OCI-LY7 (cell line): ENCODE data around the gene TBC1D5. TPM values are rescaled to one million over a fixed set of nuclear protein-coding genes. Genes with fewer than 3 reads are reported as not detected.

Experiments used
- BruUV-seq: library from RNA; stranded (reverse); fragments of 400-500 nt; replicated peaks from 2 replicates; lab custom pipeline; 2021; lab: Mats Ljungman, UMichigan
- CTCF ChIA-PET: fragments of 300-600 bp; sonication (Branson Sonifier 250); formaldehyde crosslinking; loops from one replicate; lab custom pipeline; 2022; ENCODE audit warnings: antibody characterized with exemption; ENCODE audit not compliant: unreplicated experiment; lab: Charles Lee
- POLR2A ChIA-PET: fragments of 300-600 bp; sonication (Branson Sonifier 250); formaldehyde crosslinking; loops from one replicate; lab custom pipeline; 2022; ENCODE audit warnings: antibody characterized with exemption; lab: Charles Lee
- DNase-seq: peaks from one replicate; pipeline ENCODE4 v3.0.0-alpha.2; 2015; ENCODE audit warnings: low spot score
- H2AFZ ChIP-seq: fragments of 200-600 bp; sonication (generic), shearing (Covaris generic); 2 replicates; pipeline ENCODE4 v1.6.1; 2014; ENCODE audit warnings: mild to moderate bottlenecking, antibody characterized with exemption, low read length, moderate library complexity
- H3K27ac ChIP-seq: fragments of 200-600 bp; sonication (generic); 2 replicates; pipeline ENCODE4 v1.5.1; 2014; ENCODE audit warnings: mixed run types, low read depth, mild to moderate bottlenecking, moderate library complexity, low read length, inconsistent platforms; ENCODE audit not compliant: poor library complexity, severe bottlenecking
- H3K36me3 ChIP-seq: fragments of 200-600 bp; sonication (generic); 2 replicates; pipeline ENCODE4 v1.6.1; 2014; ENCODE audit warnings: mild to moderate bottlenecking, antibody characterized with exemption, low read length, moderate library complexity, mixed read lengths; ENCODE audit not compliant: insufficient read depth
- H3K4me1 ChIP-seq: fragments of 200-600 bp; sonication (generic); 2 replicates; pipeline ENCODE4 v1.5.1; 2014; ENCODE audit warnings: mild to moderate bottlenecking, low read length; ENCODE audit not compliant: insufficient read depth, poor library complexity, severe bottlenecking
- H3K4me2 ChIP-seq: fragments of 200-600 bp; sonication (generic); 2 replicates; pipeline ENCODE4 v1.6.1; 2014; ENCODE audit warnings: mild to moderate bottlenecking, low read length
- H3K4me3 ChIP-seq: fragments of 200-600 bp; sonication (generic); 2 replicates; pipeline ENCODE4 v1.5.1; 2014; ENCODE audit warnings: mild to moderate bottlenecking, low read depth, low read length; ENCODE audit not compliant: poor library complexity, severe bottlenecking
- H3K79me2 ChIP-seq: fragments of 200-600 bp; sonication (generic); 2 replicates; pipeline ENCODE4 v1.6.1; 2016; ENCODE audit warnings: low read depth, mild to moderate bottlenecking, low read length, moderate library complexity, mixed read lengths; ENCODE audit not compliant: insufficient read depth
- H3K9me2 ChIP-seq: fragments of 200-600 bp; sonication (generic); 2 replicates; pipeline ENCODE4 v1.6.1; 2016; ENCODE audit warnings: mild to moderate bottlenecking, low read length, mixed read lengths; ENCODE audit not compliant: insufficient read depth
- H3K9me3 ChIP-seq: fragments of 200-600 bp; sonication (generic); 2 replicates; pipeline ENCODE4 v1.6.1; 2014; ENCODE audit warnings: mild to moderate bottlenecking, mixed run types, low read length, mixed read lengths
- H4K20me1 ChIP-seq: fragments of 200-600 bp; sonication (generic); 2 replicates; pipeline ENCODE4 v1.6.1; 2014; ENCODE audit warnings: mild to moderate bottlenecking, antibody characterized with exemption, low read length, moderate library complexity, mixed read lengths; ENCODE audit not compliant: insufficient read depth
- CTCF ChIP-seq: fragments of 200-600 bp; sonication (generic); conservative IDR thresholded peaks from 2 replicates; pipeline ENCODE4 v1.5.1; 2014; ENCODE audit warnings: mild to moderate bottlenecking, antibody characterized with exemption, low read length, moderate library complexity, mixed read lengths
- EZH2phosphoT487 ChIP-seq: fragments of 200-600 bp; sonication (generic); IDR thresholded peaks from 2 replicates; pipeline ENCODE4 v1.6.1; 2018; ENCODE audit warnings: low read depth, borderline replicate concordance, mild to moderate bottlenecking, mixed run types, antibody characterized with exemption, low read length, moderate library complexity, mixed read lengths
- intact Hi-C: fragments of 100-400 bp; cut with micrococcal nuclease; formaldehyde crosslinking; loops from one replicate; pipeline ENCODE4 v1.10.0; 2022; ENCODE audit not compliant: unreplicated experiment
- total RNA-seq, 2 experiments: library from RNA; depleted of rRNA in 1 of 2; stranded (reverse); fragments of >200 nt in 1 of 2; shearing (Covaris generic) in 1 of 2; gene quantifications; 2 replicates each; pipeline ENCODE4 v1.2.3, GENCODE V29; 2014 to 2022

The TBC1D5 gene
- total RNA-seq, 2 experiments from 2014 or later: 78.5 to 82.4 TPM

- intact Hi-C loops: no loop called here
- no peak for DNase-seq
- no TSS peak for BruUV-seq
- H3K4me3 ChIP-seq: no peak overlapping the region
- H2AFZ ChIP-seq: no peak overlapping the region
- no peaks in the 10 kb centered on the region for H3K4me1 ChIP-seq
- POLR2A ChIA-PET: interaction anchor here (2.1 kb wide), 1 partner anchor 8 kb away, joined by 8 read pairs; no protein-coding TSS in a partner anchor
- H3K9me3 ChIP-seq: no peaks in the 10 kb centered on the region
- TF ChIP-seq CTCF (no peak), EZH2phosphoT487 (no peak)
- CTCF ChIA-PET: no interaction called here
- H4K20me1 ChIP-seq: no peaks in the 10 kb centered on the region
- no peaks in the 10 kb centered on the region for H3K79me2 ChIP-seq
- H3K4me2 ChIP-seq: no peak overlapping the region
- no peaks in the 10 kb centered on the region for H3K9me2 ChIP-seq
- H3K27ac ChIP-seq: no peak overlapping the region
- H3K36me3 ChIP-seq: no peaks in the 10 kb centered on the region
These were observed 357.7 kb downstream of the TBC1D5 start for GRCh38 chr3:17384567-17385296.

GRCh38 chr3:17373304-17373703 is 369.1 kb downstream of the TBC1D5 start:
- Histone ChIP-seq H3K4me2 (no peak overlapping the region), H3K27ac (no peak overlapping the region), H4K20me1 (no peaks in the 10 kb centered on the region), H3K9me2 (no peaks in the 10 kb centered on the region), H3K36me3 (peaks cover 28% of the 10 kb centered on the region; the same call in 1 of the 2 replicates), H3K9me3 (no peaks in the 10 kb centered on the region), H3K79me2 (no peaks in the 10 kb centered on the region), H3K4me1 (no peaks in the 10 kb centered on the region), H3K4me3 (no peak overlapping the region), H2AFZ (no peak overlapping the region)
- TF ChIP-seq CTCF (no peak), EZH2phosphoT487 (no peak)
- BruUV-seq: no TSS peak
- ChIA-PET POLR2A (no interaction called here), CTCF (no interaction called here)
- DNase-seq: no peak
- intact Hi-C loops: no loop called here
